Heart left ventricle (tissue), 16 donors: Measurements from ENCODE around the gene PRR13. TPM values are rescaled to one million over a fixed set of nuclear protein-coding genes. Genes with fewer than 3 reads are reported as not detected.
A peak's percentile ranks its signal among the peaks of the same experiment; 100 is the strongest.

Experiments
- ATAC-seq, 4 donors: fragments of 200-7000 bp; cut with Tn5 transposase; one replicate each; pipeline ENCODE4 v1.9.1; 2020 to 2022; ENCODE audit warnings: moderate library complexity in 4 of 4, mild to moderate bottlenecking in 3 of 4, moderate number of reproducible peaks in 1 of 4
- DNase-seq, 5 donors: peaks; one replicate each; pipeline ENCODE4 v3.0.0-alpha.2; 2020
- H3K27ac ChIP-seq, 12 donors: fragments of 200-600 bp; sonication (generic) in 4 of 12; one replicate each; pipeline versions ENCODE4 v1.5.0 to v1.8.0; 2016 to 2022; ENCODE audit warnings: mild to moderate bottlenecking in 2 of 12
- H3K27me3 ChIP-seq, 9 donors: fragments of 200-600 bp; sonication (generic) in 2 of 9; one replicate each; pipeline versions ENCODE4 v1.5.1 to v1.8.0; 2016 to 2022; ENCODE audit warnings: mild to moderate bottlenecking in 3 of 9
- H3K36me3 ChIP-seq, 9 donors: fragments of 200-600 bp; sonication (generic) in 2 of 9; one replicate each; pipeline versions ENCODE4 v1.5.0 to v1.8.0; 2018 to 2022; ENCODE audit warnings: mild to moderate bottlenecking in 2 of 9
- H3K4me1 ChIP-seq, 12 donors: fragments of 200-600 bp; sonication (generic) in 4 of 12; one replicate each; pipeline versions ENCODE4 v1.5.0 to v1.8.0; 2016 to 2022; ENCODE audit warnings: mild to moderate bottlenecking in 3 of 12
- H3K4me3 ChIP-seq, 12 donors: fragments of 200-600 bp; sonication (generic) in 4 of 12; one replicate each; pipeline versions ENCODE4 v1.5.0 to v1.8.0; 2017 to 2022; ENCODE audit warnings: mild to moderate bottlenecking in 9 of 12, moderate library complexity in 4 of 12
- H3K9me3 ChIP-seq, 12 donors: fragments of 200-600 bp; sonication (generic) in 4 of 12; one replicate each; pipeline versions ENCODE4 v1.5.0 to v1.8.0; 2016 to 2022; ENCODE audit warnings: mild to moderate bottlenecking in 1 of 12
- CTCF ChIP-seq, 12 donors: fragments of 200-600 bp; sonication (generic) in 4 of 12; IDR thresholded peaks; one replicate each; pipeline versions ENCODE4 v1.5.0 to v1.8.0; 2018 to 2022; ENCODE audit warnings: antibody characterized with exemption in 12 of 12, mild to moderate bottlenecking in 5 of 12
- POLR2A ChIP-seq, 2 donors: fragments of 450-650 bp; IDR thresholded peaks; one replicate each; pipeline ENCODE4 v1.6.1; 2017; ENCODE audit warnings: antibody characterized with exemption in 2 of 2, mild to moderate bottlenecking in 2 of 2, moderate library complexity in 2 of 2
- WGBS, 4 donors: extraction: QIAGEN DNeasy Blood & Tissue Kit in 2 of 4; methylation state at CpG; one replicate each; pipeline versions ENCODE4 v1.1.5 to v1.1.7; 2013 to 2018; 5-methylcytosine and 5-hydroxymethylcytosine counted together
- intact Hi-C, 10 donors: fragments of 100-400 bp; cut with DNase I; formaldehyde crosslinking; loops; one replicate each; pipeline versions ENCODE4 v1.11.1 to v1.14.2; 2022
- polyA plus RNA-seq, 2 donors: library from polyadenylated mRNA; stranded (reverse); fragments of 200-250 nt; gene quantifications; one replicate each; pipeline ENCODE4 v1.2.3, GENCODE V29; 2013
- total RNA-seq, 9 donors: library from RNA; depleted of rRNA in 2 of 9; stranded (reverse); fragments of >200 nt in 2 of 9; fragmentation: NEBNext Ultra II Directional in 3 of 9; extraction: Animal tissue kit (Norgen Biotek cat#: 25700) in 3 of 9; gene quantifications; one replicate each; pipeline versions ENCODE4 v1.1.0 to v1.2.4, GENCODE V29; 2016 to 2023
- donor health status: ischemic (EF 13 %, LVEDD 7.1; RV severe dilation, severe dysfunction).
- donor health status: healthy with polysubstance abuse.
- donor health status: DM: no; HTN: yes; CAD: no.
- donor health status: DM: no; HTN: no; CAD: no.
- donor health status: ischemic (EF 25% LVEDD 6.9; RV normal size, moderate dysfunction).
- donor health status: ischemic (EF 25% LVEDD 5.7; RV mildly dilated, moderate dysfunction).
- donor health status: healthy.
- donor health status: DM: yes; HTN: yes; CAD: no.
- donor health status: ischemic (EF 35%, LVEDD 5.7; RV mildly dilated, moderate dysfunction).
- donor health status: nonischemic (EF 11% LVEDD 7.7; RV severe dilation, severe dysfunction).
- donor health status: DM: yes; HTN: yes; CAD: no.
- donor health status: PGD.
- donor health status: ischemic (EF 29% LVEDD 5.4; RV normal size, mild dysfunction).
- donor health status: nonischemic (EF 23%, LVEDD 6.1; RV moderate dilation, normal function).

PRR13 gene
- total and polyA plus RNA-seq, 11 donors = 25.7 to 121 (median 53.1) TPM

DNA sequence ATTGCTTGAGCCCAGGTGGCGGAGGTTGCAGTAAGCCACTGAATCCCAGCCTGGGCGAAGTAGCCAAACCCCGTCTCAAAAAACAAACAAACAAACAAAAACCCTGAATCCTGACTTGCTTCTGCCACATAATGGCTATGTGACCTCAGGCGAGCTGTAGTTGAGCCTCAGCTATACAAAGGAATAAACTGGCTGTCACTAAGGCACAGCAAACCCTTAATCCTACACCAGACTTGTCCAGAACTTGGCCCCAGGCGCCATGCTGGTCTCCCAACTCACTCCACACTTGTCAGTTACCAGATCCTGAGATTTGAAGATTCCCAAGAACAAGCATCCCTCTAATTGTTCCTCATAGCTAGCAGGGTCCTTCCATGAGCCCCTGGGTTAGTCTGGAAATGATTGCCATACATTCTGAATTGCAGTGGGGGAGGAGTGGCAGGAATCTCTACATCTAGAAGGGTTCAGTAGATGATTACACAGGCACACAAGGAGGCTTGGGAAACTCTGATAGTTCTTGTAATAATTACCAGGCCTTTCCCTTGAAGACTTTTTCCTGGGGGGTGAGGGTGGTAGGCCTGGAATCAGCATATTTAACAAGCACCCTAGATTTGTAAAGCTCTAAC, 47.8 kb downstream of the PRR13 start:
- peaks cover 0 to 22% (median 16%) of the 10 kb centered on the region in 12 donors for H3K4me1 ChIP-seq
- WGBS, 4 donors = 90 to 98% (median 96%) methylated on average over 5 of the region's 5 CpGs
- DNase-seq = no peak
- H3K27me3 ChIP-seq = no peaks in the 10 kb centered on the region
- no peak overlapping the region for H3K4me3 ChIP-seq
- ATAC-seq = no peak
- H3K27ac ChIP-seq = no peak overlapping the region
- peaks cover 0 to 43% (median 33%) of the 10 kb centered on the region in 9 donors for H3K36me3 ChIP-seq
- no peaks in the 10 kb centered on the region for H3K9me3 ChIP-seq
- intact Hi-C loops = no loop called here
- no peak for TF ChIP-seq POLR2A (IDR thresholded peaks at IDR 0.05)
- no peak for TF ChIP-seq CTCF (IDR thresholded peaks at IDR 0.05)

GRCh38 chr12:53492188-53492587, 50.7 kb downstream of the PRR13 start:
- ATAC-seq (no peak), DNase-seq (no peak)
- peak overlapping the region in 11 of 12 donors; percentile 52 to 87 (median 78) for H3K27ac ChIP-seq
- H3K27me3 ChIP-seq = no peaks in the 10 kb centered on the region
- intact Hi-C loops = loop anchor here in 2 of 10 donors (5.0 kb wide), 1 partner anchor 40 kb away; the partner anchor contains the start of gene PCBP2 (in 2 of the 2)
- H3K9me3 ChIP-seq = no peaks in the 10 kb centered on the region
- peaks cover 0 to 14% (median 7%) of the 10 kb centered on the region in 9 donors for H3K36me3 ChIP-seq
- TF ChIP-seq POLR2A (IDR thresholded peaks at IDR 0.05) = no peak
- no peak for TF ChIP-seq CTCF (IDR thresholded peaks at IDR 0.05)
- H3K4me1 ChIP-seq = peaks cover 0 to 37% (median 24%) of the 10 kb centered on the region in 12 donors
- WGBS, 4 donors = 45 to 61% (median 60%) methylated on average over 17 to 20 of the region's 20 CpGs
- H3K4me3 ChIP-seq = peak overlapping the region in 10 of 12 donors; percentile 52 to 71 (median 64)

DNA sequence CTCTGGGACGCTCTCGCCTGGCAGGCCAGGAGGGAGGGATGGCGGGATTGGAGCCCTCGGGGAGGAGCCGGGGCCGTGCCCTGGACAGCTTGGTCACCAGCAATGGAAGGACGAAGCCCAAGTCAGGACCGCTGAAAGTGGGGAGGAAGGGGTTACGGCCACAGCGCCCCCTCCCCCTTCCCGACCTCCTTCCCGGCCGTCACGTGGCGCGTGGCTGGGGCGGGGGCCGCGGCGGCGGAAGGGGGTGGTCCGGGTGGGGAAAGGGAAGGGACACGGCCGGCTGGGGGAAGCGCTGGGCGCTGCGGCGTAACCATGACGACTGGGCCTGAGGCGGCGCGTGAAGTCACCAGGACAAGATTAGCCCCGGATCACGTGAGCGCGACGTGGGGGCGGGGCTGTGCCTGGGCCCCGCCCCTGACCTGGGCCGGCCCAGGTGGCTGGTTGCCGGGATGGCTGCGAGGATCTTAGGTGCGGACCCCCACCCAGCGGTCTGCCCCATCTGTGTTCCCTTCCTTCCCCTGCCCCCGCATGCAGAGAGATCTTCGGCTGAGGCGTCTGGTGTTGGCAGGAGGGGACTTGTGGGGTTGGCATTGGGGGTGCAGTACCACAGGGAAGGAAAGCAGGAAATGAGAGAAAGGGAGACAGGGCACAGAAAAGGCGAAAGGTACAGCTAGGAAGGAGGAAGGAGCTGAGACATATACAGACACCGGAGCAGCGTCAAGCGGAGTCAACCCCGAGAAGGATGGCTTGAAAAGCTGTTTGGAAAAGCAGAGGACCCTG, 51.5 kb downstream of the PRR13 start:
- no peaks in the 10 kb centered on the region for H3K9me3 ChIP-seq
- H3K4me3 ChIP-seq = peak overlapping the region; percentile 13 to 71 (median 62)
- peak; percentile 89 to 97 (median 95) for ATAC-seq
- H3K27ac ChIP-seq = peak overlapping the region; percentile 52 to 87 (median 78)
- peak in 2 of 12 donors; percentile 32 to 41 for TF ChIP-seq CTCF (IDR thresholded peaks at IDR 0.05)
- TF ChIP-seq POLR2A (IDR thresholded peaks at IDR 0.05) = peak in 1 of 2 donors; percentile 53
- H3K4me1 ChIP-seq = peaks cover 0 to 39% (median 24%) of the 10 kb centered on the region in 12 donors
- peak; percentile 94 for DNase-seq
- WGBS, 4 donors = 1 to 2% (median 2%) methylated on average over 28 to 52 of the region's 52 CpGs
- intact Hi-C loops = loop anchor here in 2 of 10 donors (5.0 kb wide), 1 partner anchor 41 kb away; the partner anchor contains the start of gene PCBP2 (in 2 of the 2)
- H3K27me3 ChIP-seq = no peaks in the 10 kb centered on the region
- peaks cover 0 to 6% (median 0%) of the 10 kb centered on the region in 9 donors for H3K36me3 ChIP-seq
